NT2/D1 (cell line): ENCODE results near the gene CELF4.

ENCODE experiments used
- SUZ12 ChIP-seq: IDR thresholded peaks from 2 replicates; pipeline ENCODE4 v1.6.1; 2011; ENCODE audit not compliant: insufficient read length, insufficient read depth; ENCODE audit errors: extremely low read depth
- YY1 ChIP-seq: IDR thresholded peaks from 2 replicates; pipeline ENCODE4 v1.6.1; 2011; ENCODE audit not compliant: insufficient read length, insufficient read depth
- ZNF274 ChIP-seq: IDR thresholded peaks from 2 replicates; pipeline ENCODE4 v1.6.1; 2011; ENCODE audit warnings: mild to moderate bottlenecking, low read depth, low read length

- TF ChIP-seq ZNF274 (no peak), YY1 (no peak), SUZ12 (no peak)
These were observed 358.3 kb downstream of the CELF4 start for GRCh38 chr18:37207343-37207742.
